ENCODE results near the gene PLXNA4. TPM values are rescaled to one million over a fixed set of nuclear protein-coding genes. Genes with fewer than 3 reads are reported as not detected.

PLXNA4 gene
- total RNA-seq, 1 donor from 2014 or later: 13.6 TPM

- Mint-ChIP-seq H3K4me1 (ENCODE audit: unreplicated experiment) (peaks cover 13% of the 10 kb centered on the region), H3K4me3 (no peak overlapping the region), H3K36me3 (no peaks in the 10 kb centered on the region), H3K27ac (no peak overlapping the region), H3K27me3 (peaks cover 62% of the 10 kb centered on the region), H3K9me3 (peaks cover 5% of the 10 kb centered on the region)
- peak; percentile 53 for TF ChIP-seq CTCF (conservative IDR thresholded peaks at IDR 0.05)
- DNase-seq (ENCODE audit: extremely low spot score, unreplicated experiment): no peak
Measured at GRCh38 chr7:132321387-132321786, 254.9 kb downstream of the PLXNA4 start.

GRCh38 chr7:132319481-132319880, 256.8 kb downstream of the PLXNA4 start:
- no peak for DNase-seq (ENCODE audit: extremely low spot score, unreplicated experiment)
- TF ChIP-seq CTCF (conservative IDR thresholded peaks at IDR 0.05): no peak
- H3K27me3 Mint-ChIP-seq: peaks cover 56% of the 10 kb centered on the region
- peaks cover 10% of the 10 kb centered on the region for H3K9me3 Mint-ChIP-seq
- H3K27ac Mint-ChIP-seq: no peak overlapping the region
- H3K4me1 Mint-ChIP-seq (ENCODE audit: unreplicated experiment): peaks cover 13% of the 10 kb centered on the region
- no peaks in the 10 kb centered on the region for H3K36me3 Mint-ChIP-seq
- no peak overlapping the region for H3K4me3 Mint-ChIP-seq

GRCh38 chr7:132318352-132319318, 257.6 kb downstream of the PLXNA4 start:
- DNase-seq (ENCODE audit: extremely low spot score, unreplicated experiment): peak; percentile 89
- H3K36me3 Mint-ChIP-seq: no peaks in the 10 kb centered on the region
- peaks cover 52% of the 10 kb centered on the region for H3K27me3 Mint-ChIP-seq
- TF ChIP-seq CTCF (conservative IDR thresholded peaks at IDR 0.05): peak; percentile 93
- peaks cover 13% of the 10 kb centered on the region for H3K4me1 Mint-ChIP-seq (ENCODE audit: unreplicated experiment)
- no peak overlapping the region for H3K27ac Mint-ChIP-seq
- H3K4me3 Mint-ChIP-seq: peak overlapping the region; percentile 18
- peaks cover 10% of the 10 kb centered on the region for H3K9me3 Mint-ChIP-seq

- Mint-ChIP-seq H3K4me1 (ENCODE audit: unreplicated experiment) (peaks cover 13% of the 10 kb centered on the region), H3K36me3 (no peaks in the 10 kb centered on the region), H3K9me3 (peaks cover 10% of the 10 kb centered on the region), H3K4me3 (no peak overlapping the region), H3K27me3 (peaks cover 53% of the 10 kb centered on the region), H3K27ac (no peak overlapping the region)
- no peak for TF ChIP-seq CTCF (conservative IDR thresholded peaks at IDR 0.05)
- no peak for DNase-seq (ENCODE audit: extremely low spot score, unreplicated experiment)
Measured at GRCh38 chr7:132317701-132318351, 258.4 kb downstream of the PLXNA4 start.

GRCh38 chr7:132312531-132313055, 263.7 kb downstream of the PLXNA4 start:
- H3K4me3 Mint-ChIP-seq: no peak overlapping the region
- H3K27ac Mint-ChIP-seq: no peak overlapping the region
- H3K4me1 Mint-ChIP-seq (ENCODE audit: unreplicated experiment): peaks cover 7% of the 10 kb centered on the region
- H3K9me3 Mint-ChIP-seq: peaks cover 10% of the 10 kb centered on the region
- DNase-seq (ENCODE audit: extremely low spot score, unreplicated experiment): no peak
- H3K27me3 Mint-ChIP-seq: peaks cover 41% of the 10 kb centered on the region
- no peak for TF ChIP-seq CTCF (conservative IDR thresholded peaks at IDR 0.05)
- no peaks in the 10 kb centered on the region for H3K36me3 Mint-ChIP-seq

All from type B pancreatic cell (in vitro differentiated cells).